Measurements from ENCODE around the gene FRAT2.

FRAT2 gene
- 29.7 to 34.3 reads per million in 2 donors for total RNA-seq

- DNase-seq, result peak; percentile 84
Measured at GRCh38 chr10:97334370-97335175, at the start of gene FRAT2. FRAT2 (minus strand) TSS chr10:97334729; CDS start chr10:97334572, 157 bp downstream.

GRCh38 chr10:97384156-97384555 is 49.6 kb upstream of the FRAT2 start:
- DNase-seq, result no peak

- no peak for DNase-seq
Measured at GRCh38 chr10:97383159-97383558, 48.6 kb upstream of the FRAT2 start.

GRCh38 chr10:97381626-97382025 is 47.1 kb upstream of the FRAT2 start:
- DNase-seq, result no peak

- no peak for DNase-seq
Measured at GRCh38 chr10:97380516-97380915, 46.0 kb upstream of the FRAT2 start.

GRCh38 chr10:97378933-97379921 is 44.7 kb upstream of the FRAT2 start:
- DNase-seq, result no peak

- no peak for DNase-seq
Measured at GRCh38 chr10:97376413-97376812, 41.9 kb upstream of the FRAT2 start.

GRCh38 chr10:97373456-97373855 is 38.9 kb upstream of the FRAT2 start:
- no peak for DNase-seq

- no peak for DNase-seq
Measured at GRCh38 chr10:97372233-97372875, 37.8 kb upstream of the FRAT2 start.

GRCh38 chr10:97371696-97372095 is 37.2 kb upstream of the FRAT2 start:
- DNase-seq, result no peak

GRCh38 chr10:97367126-97367649 is 32.7 kb upstream of the FRAT2 start:
- no peak for DNase-seq

- no peak for DNase-seq
Measured at GRCh38 chr10:97366572-97366971, 32.0 kb upstream of the FRAT2 start.

GRCh38 chr10:97365761-97366351 is 31.3 kb upstream of the FRAT2 start:
- no peak for DNase-seq

GRCh38 chr10:97363071-97363470 is 28.5 kb upstream of the FRAT2 start:
- DNase-seq, result no peak

GRCh38 chr10:97362310-97363033 is 27.9 kb upstream of the FRAT2 start:
- no peak for DNase-seq

GRCh38 chr10:97361537-97361901 is 27.0 kb upstream of the FRAT2 start:
- DNase-seq, result no peak

- no peak for DNase-seq
Measured at GRCh38 chr10:97360705-97361536, 26.4 kb upstream of the FRAT2 start.

- DNase-seq, result no peak
Measured at GRCh38 chr10:97358781-97359180, 24.3 kb upstream of the FRAT2 start.

- DNase-seq, result no peak
Measured at GRCh38 chr10:97358349-97358748, 23.8 kb upstream of the FRAT2 start.

GRCh38 chr10:97356918-97357317 is 22.4 kb upstream of the FRAT2 start:
- no peak for DNase-seq
